ENCODE results near the gene BTNL2. TPM values are rescaled to one million over a fixed set of nuclear protein-coding genes. Genes with fewer than 3 reads are reported as not detected.

Gene BTNL2
- total RNA-seq, 4 donors from 2014 or later = not detected

GRCh38 chr6:32397252-32397920, 9.6 kb downstream of the BTNL2 start:
- no peaks in the 10 kb centered on the region for H3K4me1 ChIP-seq
- H3K27me3 ChIP-seq = peaks cover 17% of the 10 kb centered on the region
- no peaks in the 10 kb centered on the region for H3K36me3 ChIP-seq
- no peak overlapping the region for H3K4me3 ChIP-seq
- no peak overlapping the region for H3K27ac ChIP-seq
- WGBS, 2 donors (ENCODE audit: low coverage in 1 of 2) = 74 to 76% methylated on average over 7 of the region's 7 CpGs
- no peak for TF ChIP-seq POLR2AphosphoS5 (IDR thresholded peaks at IDR 0.05)
- TF ChIP-seq EP300 (IDR thresholded peaks at IDR 0.05) = no peak
- TF ChIP-seq POLR2A (IDR thresholded peaks at IDR 0.05) = no peak
- no peak for TF ChIP-seq CTCF (IDR thresholded peaks at IDR 0.05)
- no peaks in the 10 kb centered on the region for H3K9me3 ChIP-seq
- no peak for ATAC-seq

- no peak for ATAC-seq
- TF ChIP-seq EP300 (IDR thresholded peaks at IDR 0.05) = no peak
- no peak for TF ChIP-seq CTCF (IDR thresholded peaks at IDR 0.05)
- TF ChIP-seq POLR2A (IDR thresholded peaks at IDR 0.05) = no peak
- TF ChIP-seq POLR2AphosphoS5 (IDR thresholded peaks at IDR 0.05) = no peak
- H3K4me1 ChIP-seq = no peaks in the 10 kb centered on the region
- peaks cover 12% of the 10 kb centered on the region for H3K27me3 ChIP-seq
- no peaks in the 10 kb centered on the region for H3K9me3 ChIP-seq
- H3K4me3 ChIP-seq = no peak overlapping the region
- no peaks in the 10 kb centered on the region for H3K36me3 ChIP-seq
- no peak overlapping the region for H3K27ac ChIP-seq
- WGBS, 2 donors (ENCODE audit: low coverage in 1 of 2) = 93 to 94% methylated on average over 7 to 9 of the region's 10 CpGs
These were observed 11.0 kb downstream of the BTNL2 start for GRCh38 chr6:32396028-32396427.

- TF ChIP-seq POLR2A (IDR thresholded peaks at IDR 0.05) (no peak), EP300 (IDR thresholded peaks at IDR 0.05) (no peak), CTCF (IDR thresholded peaks at IDR 0.05) (no peak), POLR2AphosphoS5 (IDR thresholded peaks at IDR 0.05) (no peak)
- Histone ChIP-seq H3K4me1 (no peaks in the 10 kb centered on the region), H3K27ac (peak overlapping the region in 2 of 4 donors; percentile 24 to 57), H3K36me3 (no peaks in the 10 kb centered on the region), H3K9me3 (no peaks in the 10 kb centered on the region), H3K4me3 (no peak overlapping the region), H3K27me3 (peaks cover 4% of the 10 kb centered on the region)
- 70 to 92% methylated on average over 2 to 3 of the region's 7 CpGs for WGBS, 2 donors (ENCODE audit: low coverage in 1 of 2)
- peak; percentile 78 for ATAC-seq
These were observed 13.1 kb downstream of the BTNL2 start for GRCh38 chr6:32393665-32394420.

GRCh38 chr6:32391505-32391904, 15.5 kb downstream of the BTNL2 start:
- ATAC-seq = no peak
- WGBS, 2 donors (ENCODE audit: low coverage in 1 of 2) = 72 to 74% methylated on average over 6 of the region's 6 CpGs
- peaks cover 8% of the 10 kb centered on the region for H3K27me3 ChIP-seq
- H3K4me3 ChIP-seq = no peak overlapping the region
- TF ChIP-seq POLR2A (IDR thresholded peaks at IDR 0.05) (no peak), POLR2AphosphoS5 (IDR thresholded peaks at IDR 0.05) (no peak), EP300 (IDR thresholded peaks at IDR 0.05) (no peak), CTCF (IDR thresholded peaks at IDR 0.05) (no peak)
- no peaks in the 10 kb centered on the region for H3K4me1 ChIP-seq
- H3K9me3 ChIP-seq = no peaks in the 10 kb centered on the region
- no peaks in the 10 kb centered on the region for H3K36me3 ChIP-seq
- H3K27ac ChIP-seq = no peak overlapping the region

Measured in gastroesophageal sphincter (tissue), 4 donors.